Uterus (tissue), 4 donors: ENCODE results near the gene OBSCN. TPM values are rescaled to one million over a fixed set of nuclear protein-coding genes. Genes with fewer than 3 reads are reported as not detected.

Experiments
- DNase-seq, 2 donors: peaks; one replicate each; pipeline ENCODE4 v3.0.0-alpha.2; 2019 to 2020
- H3K27ac ChIP-seq, 2 donors: fragments of 200-600 bp; sonication (generic); 1 replicate in 1 of 2; 2 replicates in 1 of 2; pipeline ENCODE4 v1.5.1; 2016 to 2018
- H3K27me3 ChIP-seq, 2 donors: fragments of 200-600 bp; sonication (generic); one replicate each; pipeline ENCODE4 v1.5.1; 2018 to 2019; ENCODE audit warnings: control low read depth in 1 of 2
- H3K36me3 ChIP-seq, 2 donors: fragments of 200-600 bp; sonication (generic); one replicate each; pipeline ENCODE4 v1.5.1; 2019; ENCODE audit warnings: control low read depth in 1 of 2
- H3K4me1 ChIP-seq, 2 donors: fragments of 200-600 bp; sonication (generic); one replicate each; pipeline ENCODE4 v1.5.1; 2018 to 2019; ENCODE audit warnings: control low read depth in 1 of 2
- H3K4me3 ChIP-seq, 2 donors: fragments of 200-600 bp; sonication (generic); 1 replicate in 1 of 2; 2 replicates in 1 of 2; pipeline ENCODE4 v1.5.1; 2018 to 2019; ENCODE audit warnings: mild to moderate bottlenecking in 1 of 2
- H3K9me3 ChIP-seq, 2 donors: fragments of 200-600 bp; sonication (generic); one replicate each; pipeline ENCODE4 v1.5.1; 2019; ENCODE audit warnings: control low read depth in 1 of 2
- POLR2A ChIP-seq, 2 donors: fragments of 450-650 bp; IDR thresholded peaks; one replicate each; pipeline ENCODE4 v1.6.1; 2016; ENCODE audit warnings: antibody characterized with exemption in 2 of 2, mild to moderate bottlenecking in 1 of 2, moderate library complexity in 1 of 2
- intact Hi-C: fragments of 100-400 bp; cut with DNase I; formaldehyde crosslinking; loops from one replicate; pipeline ENCODE4 v1.15.1; 2023; ENCODE audit warnings: low total_unique reads
- total RNA-seq, 4 donors: library from RNA; depleted of rRNA in 3 of 4; stranded (reverse); fragments of >200 nt in 3 of 4; gene quantifications; one replicate each; pipeline versions ENCODE4 v1.1.0 to v1.2.4, GENCODE V29; 2014 to 2023
- TF ChIP-seq, protein P1 (sequence below), 4 experiments: fragments of 200-600 bp in 2 of 4; fragments of 450-650 bp in 2 of 4; sonication (generic) in 2 of 4; IDR thresholded peaks; one replicate each; pipeline ENCODE4 v1.5.1; 2016 to 2019; ENCODE audit warnings: antibody characterized with exemption in 4 of 4, mild to moderate bottlenecking in 2 of 4, moderate library complexity in 1 of 4
- donor health status: DM: yes; HTN: yes; CAD: no.

Gene OBSCN
- total RNA-seq, 4 donors from 2014 or later: 5.9 to 53.2 (median 22.4) TPM

- H3K27me3 ChIP-seq: no peaks in the 10 kb centered on the region
- H3K36me3 ChIP-seq: no peaks in the 10 kb centered on the region
- intact Hi-C loops: no loop called here
- peak in 1 of 2 donors; percentile 10 for DNase-seq
- no peaks in the 10 kb centered on the region for H3K9me3 ChIP-seq
- H3K4me1 ChIP-seq: no peaks in the 10 kb centered on the region
- H3K4me3 ChIP-seq: no peak overlapping the region
- H3K27ac ChIP-seq: no peak overlapping the region
- TF ChIP-seq, protein P1, sequence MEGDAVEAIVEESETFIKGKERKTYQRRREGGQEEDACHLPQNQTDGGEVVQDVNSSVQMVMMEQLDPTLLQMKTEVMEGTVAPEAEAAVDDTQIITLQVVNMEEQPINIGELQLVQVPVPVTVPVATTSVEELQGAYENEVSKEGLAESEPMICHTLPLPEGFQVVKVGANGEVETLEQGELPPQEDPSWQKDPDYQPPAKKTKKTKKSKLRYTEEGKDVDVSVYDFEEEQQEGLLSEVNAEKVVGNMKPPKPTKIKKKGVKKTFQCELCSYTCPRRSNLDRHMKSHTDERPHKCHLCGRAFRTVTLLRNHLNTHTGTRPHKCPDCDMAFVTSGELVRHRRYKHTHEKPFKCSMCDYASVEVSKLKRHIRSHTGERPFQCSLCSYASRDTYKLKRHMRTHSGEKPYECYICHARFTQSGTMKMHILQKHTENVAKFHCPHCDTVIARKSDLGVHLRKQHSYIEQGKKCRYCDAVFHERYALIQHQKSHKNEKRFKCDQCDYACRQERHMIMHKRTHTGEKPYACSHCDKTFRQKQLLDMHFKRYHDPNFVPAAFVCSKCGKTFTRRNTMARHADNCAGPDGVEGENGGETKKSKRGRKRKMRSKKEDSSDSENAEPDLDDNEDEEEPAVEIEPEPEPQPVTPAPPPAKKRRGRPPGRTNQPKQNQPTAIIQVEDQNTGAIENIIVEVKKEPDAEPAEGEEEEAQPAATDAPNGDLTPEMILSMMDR (IDR thresholded peaks at IDR 0.05): no peak
- no peak for TF ChIP-seq POLR2A (IDR thresholded peaks at IDR 0.05)
These were observed 137.5 kb downstream of the OBSCN start for GRCh38 chr1:228345201-228345930.

DNA sequence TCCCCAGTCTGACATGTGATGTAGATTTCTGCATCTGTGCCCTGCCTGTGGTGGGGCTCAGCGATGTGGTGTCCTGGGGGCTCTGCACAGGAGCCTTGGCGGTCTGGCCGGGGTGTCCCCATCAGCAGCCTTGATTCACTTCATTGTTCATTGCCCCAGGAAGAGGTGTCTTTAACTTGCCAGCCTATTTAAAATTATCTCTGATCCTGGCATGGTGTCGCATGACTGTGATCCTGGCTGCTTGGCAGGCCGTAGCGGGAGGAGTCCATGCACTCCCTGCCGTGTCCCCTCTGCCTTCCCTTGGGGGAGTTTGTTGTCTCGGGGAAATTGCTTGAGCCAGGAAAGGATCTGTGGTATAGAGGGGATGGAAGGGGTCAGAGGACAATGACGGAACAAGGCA is 138.9 kb downstream of the OBSCN start:
- H3K4me1 ChIP-seq: no peaks in the 10 kb centered on the region
- intact Hi-C loops: no loop called here
- no peak overlapping the region for H3K4me3 ChIP-seq
- no peak overlapping the region for H3K27ac ChIP-seq
- H3K27me3 ChIP-seq: no peaks in the 10 kb centered on the region
- no peaks in the 10 kb centered on the region for H3K9me3 ChIP-seq
- DNase-seq: no peak
- TF ChIP-seq, protein P1 (IDR thresholded peaks at IDR 0.05): no peak
- no peak for TF ChIP-seq POLR2A (IDR thresholded peaks at IDR 0.05)
- H3K36me3 ChIP-seq: no peaks in the 10 kb centered on the region

GRCh38 chr1:228347181-228347580 is 139.3 kb downstream of the OBSCN start:
- Histone ChIP-seq H3K4me3 (no peak overlapping the region), H3K4me1 (no peaks in the 10 kb centered on the region), H3K27me3 (no peaks in the 10 kb centered on the region), H3K27ac (no peak overlapping the region), H3K9me3 (no peaks in the 10 kb centered on the region), H3K36me3 (no peaks in the 10 kb centered on the region)
- intact Hi-C loops: no loop called here
- peak in 1 of 2 donors; percentile 4 for DNase-seq
- TF ChIP-seq, protein P1 (IDR thresholded peaks at IDR 0.05): no peak
- no peak for TF ChIP-seq POLR2A (IDR thresholded peaks at IDR 0.05)

DNA sequence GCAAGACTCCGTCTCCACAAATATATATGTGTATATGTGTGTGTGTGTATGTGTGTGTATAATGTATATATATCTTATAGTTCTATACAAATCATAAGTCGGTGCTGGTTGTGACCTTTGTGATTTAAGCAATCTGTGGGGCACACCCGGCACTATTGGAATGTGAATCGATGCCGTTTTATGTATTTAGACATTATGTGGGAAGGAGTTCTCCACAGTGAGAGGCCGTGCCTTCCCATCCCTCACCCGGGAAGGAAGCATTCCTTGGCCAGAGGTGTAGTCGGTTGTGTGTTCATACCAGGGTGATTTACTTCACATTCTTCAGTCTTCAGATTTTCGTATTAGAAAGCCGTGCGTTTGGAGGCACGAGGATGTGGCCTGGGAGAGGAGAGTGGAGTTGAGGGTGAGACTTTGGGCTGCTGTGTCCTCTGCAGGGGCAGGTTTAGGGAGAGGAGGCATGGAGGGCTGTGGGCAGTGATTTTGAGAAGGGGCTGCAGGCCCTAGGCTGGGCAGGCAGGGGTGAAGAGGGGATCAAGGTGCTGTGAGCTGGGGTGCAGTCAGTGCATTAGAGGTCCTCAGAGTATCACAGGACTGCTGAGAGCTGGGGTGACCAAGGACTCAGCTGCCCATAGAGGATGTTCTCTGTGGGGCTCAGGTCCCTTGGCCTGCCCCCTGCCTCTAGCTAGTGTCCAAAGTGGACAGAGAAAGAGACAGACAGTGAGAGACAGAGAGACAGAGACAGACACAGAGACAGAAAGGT is 141.0 kb downstream of the OBSCN start:
- TF ChIP-seq POLR2A (IDR thresholded peaks at IDR 0.05): no peak
- TF ChIP-seq, protein P1 (IDR thresholded peaks at IDR 0.05): no peak
- no peak for DNase-seq
- intact Hi-C loops: no loop called here

GRCh38 chr1:228349701-228350171 is 141.9 kb downstream of the OBSCN start:
- Histone ChIP-seq H3K27ac (no peak overlapping the region), H3K9me3 (no peaks in the 10 kb centered on the region), H3K36me3 (no peaks in the 10 kb centered on the region), H3K27me3 (no peaks in the 10 kb centered on the region), H3K4me1 (no peaks in the 10 kb centered on the region), H3K4me3 (no peak overlapping the region)
- intact Hi-C loops: no loop called here
- TF ChIP-seq, protein P1 (IDR thresholded peaks at IDR 0.05): no peak
- no peak for TF ChIP-seq POLR2A (IDR thresholded peaks at IDR 0.05)
- peak; percentile 11 to 13 for DNase-seq

More for the DNA sequence above, 141.0 kb downstream of the OBSCN start:
- no peaks in the 10 kb centered on the region for H3K36me3 ChIP-seq
- no peak overlapping the region for H3K4me3 ChIP-seq
- no peaks in the 10 kb centered on the region for H3K27me3 ChIP-seq
- H3K9me3 ChIP-seq: no peaks in the 10 kb centered on the region
- no peaks in the 10 kb centered on the region for H3K4me1 ChIP-seq
- H3K27ac ChIP-seq: no peak overlapping the region
